H1 (cell line): ENCODE data around the gene C2orf80. TPM values are rescaled to one million over a fixed set of nuclear protein-coding genes. Genes with fewer than 3 reads are reported as not detected.

ENCODE experiments used
- CBX8 ChIP-seq: fragments of 300-800, 300-1000 bp; sonication (generic); IDR thresholded peaks from 2 replicates; pipeline ENCODE4 v1.7.1; 2016; ENCODE audit warnings: low read depth, low read length, borderline replicate concordance
- CHD2 ChIP-seq: IDR thresholded peaks from 2 replicates; pipeline ENCODE4 v1.6.1; 2012; ENCODE audit warnings: low read length, improper control_type of control experiment
- EP300 ChIP-seq, 2 experiments: IDR thresholded peaks; 1 replicate in 1 of 2; 2 replicates in 1 of 2; pipeline ENCODE4 v1.6.1; 2011 to 2012; ENCODE audit warnings: low read depth in 2 of 2, low read length in 2 of 2, mild to moderate bottlenecking in 2 of 2, borderline replicate concordance in 1 of 2, inconsistent platforms in 1 of 2, moderate library complexity in 1 of 2
- EZH2 ChIP-seq: fragments of 200-600 bp; sonication (generic); IDR thresholded peaks from 2 replicates; pipeline ENCODE4 v1.7.1; 2012; ENCODE audit warnings: low read depth, mild to moderate bottlenecking, moderate library complexity, low read length, inconsistent platforms; ENCODE audit not compliant: severe bottlenecking
- RFX5 ChIP-seq: IDR thresholded peaks from 2 replicates; pipeline ENCODE4 v1.6.1; 2011; ENCODE audit warnings: low read depth, low read length, improper control_type of control experiment, borderline replicate concordance
- USF2 ChIP-seq: IDR thresholded peaks from 2 replicates; pipeline ENCODE4 v1.6.1; 2011; ENCODE audit warnings: low read length, improper control_type of control experiment
- polyA plus RNA-seq, 7 experiments: library from polyadenylated mRNA; depleted of rRNA in 3 of 7; stranded (reverse) in 5 of 7; unstranded in 2 of 7; fragments of >200 nt in 5 of 7; fragments of 200-250 nt in 2 of 7; gene quantifications; 1 replicate in 5 of 7; 2 replicates in 1 of 7; 4 replicates in 1 of 7; pipeline versions ENCODE4 v1.2.1 to v1.2.3, GENCODE V29; 2011 to 2013; ENCODE audit warnings: missing spikeins in 2 of 7, mixed read lengths in 2 of 7
- total RNA-seq: library from RNA; stranded (reverse); fragmentation: NEBNext Ultra II Directional; extraction: Animal tissue kit (Norgen Biotek cat#: 25700); gene quantifications from 2 replicates; pipeline ENCODE4 v1.2.1, GENCODE V29; 2021

C2orf80 gene
- total and polyA plus RNA-seq, 2 of the 8 experiments (the other 6 are each of a cell fraction or from before 2014, with no cell fraction given) = 0.97 to 1.1 TPM

DNA sequence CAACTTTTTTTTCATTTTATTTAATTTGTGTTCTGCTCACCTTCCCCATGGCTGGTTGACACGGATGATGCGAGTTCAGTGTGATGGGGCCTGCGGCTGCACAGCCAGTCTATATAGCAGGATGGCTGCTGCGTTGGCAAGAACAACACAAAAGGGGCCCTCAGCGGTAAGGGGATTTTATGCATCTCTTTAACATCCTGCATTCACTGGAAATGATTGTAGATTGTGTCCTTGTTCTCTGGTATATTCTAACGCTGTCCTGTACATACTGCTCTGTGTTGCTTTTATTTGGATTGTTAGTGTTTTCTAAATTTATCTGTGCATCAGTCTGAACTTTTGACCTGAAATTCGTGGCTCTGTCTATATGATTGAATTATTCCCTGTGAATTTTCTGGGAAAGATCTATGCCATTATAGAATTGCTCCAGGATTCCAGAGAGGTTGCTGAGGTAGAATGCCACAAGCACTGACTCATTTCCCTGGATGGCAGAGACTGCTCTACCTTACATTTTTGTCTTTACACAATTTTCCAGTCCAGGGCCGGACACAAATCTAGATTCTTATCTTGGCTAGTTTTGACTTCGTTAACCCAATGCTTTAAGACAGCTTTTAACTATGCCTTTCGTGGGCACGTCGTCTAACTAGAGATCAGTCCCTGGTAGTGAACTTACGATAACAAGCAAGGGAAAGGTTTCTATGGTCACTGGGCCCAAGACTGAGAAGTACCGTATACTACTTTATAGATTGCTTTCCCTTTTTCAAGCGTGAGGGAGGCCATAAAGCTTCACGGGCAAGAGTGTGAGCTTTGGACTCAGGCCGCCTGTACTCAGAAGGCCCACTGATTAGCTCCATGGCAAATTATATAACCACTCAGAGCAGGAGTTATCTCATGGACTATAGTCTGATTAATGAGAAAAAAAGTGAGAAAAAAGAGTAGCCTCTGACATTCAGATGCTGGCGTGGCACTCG is 59.8 kb downstream of the C2orf80 start, which contains the start of gene CRYGC (continued):
- no peak for TF ChIP-seq USF2
- no peak for TF ChIP-seq CBX8
- no peak for TF ChIP-seq CHD2
- no peak for TF ChIP-seq RFX5
- no peak for TF ChIP-seq EZH2
- TF ChIP-seq EP300 (IDR thresholded peaks at IDR 0.05; ENCODE audit: borderline replicate concordance in 1 of 2, low read depth in 2 of 2, low read length in 2 of 2) = no peak
- TF ChIP-seq, all 59 proteins: peak for 0
